HG03460 (cell line): ENCODE data around the gene NFIX.

Experiments used
- ATAC-seq: cut with Tn5 transposase; IDR thresholded peaks from one replicate; pipeline ENCODE4 v1.9.1; 2021; ENCODE audit not compliant: unreplicated experiment

The NFIX gene

DNA sequence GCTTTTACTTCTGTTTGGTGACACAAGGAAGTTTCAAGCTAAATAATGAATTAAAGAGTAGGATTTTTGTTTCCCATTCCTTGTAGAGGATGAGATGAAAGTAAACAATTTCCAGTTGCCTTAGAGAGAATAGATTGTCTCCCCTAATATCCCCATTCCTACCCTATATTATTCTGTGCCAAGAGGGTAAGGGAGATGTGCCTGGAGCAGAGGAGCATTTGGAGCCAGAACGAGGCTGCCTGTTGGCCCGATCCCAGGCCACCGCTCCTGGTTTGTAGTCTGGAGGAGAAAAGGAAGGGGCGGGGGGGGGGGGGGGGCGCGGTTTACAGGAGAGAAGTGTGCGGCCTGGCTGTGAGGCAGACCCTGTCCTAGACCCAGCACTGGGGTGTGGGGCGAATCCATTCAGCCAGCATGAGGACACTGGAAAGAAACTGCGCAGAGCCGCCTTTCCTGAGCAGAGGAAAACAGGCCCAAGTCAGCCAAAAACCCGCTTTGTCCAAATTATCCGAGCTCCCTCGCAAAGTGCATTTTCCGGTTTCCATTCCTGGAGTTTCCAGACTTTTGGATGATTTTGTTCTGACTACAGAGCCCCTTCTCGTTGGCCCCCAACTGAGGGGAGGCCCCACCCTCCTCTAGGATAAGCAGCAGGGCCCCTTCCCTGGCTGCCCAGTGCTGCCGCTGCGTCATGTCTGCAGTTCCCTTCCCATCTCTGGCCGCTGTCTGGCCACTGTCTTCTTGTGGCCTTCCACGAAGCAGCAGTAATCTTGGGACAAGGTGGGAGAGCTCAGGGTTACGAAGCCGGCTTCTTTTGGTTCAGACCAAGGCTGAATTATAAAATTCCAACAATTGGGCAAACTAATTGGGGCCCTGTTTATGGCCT, 23.0 kb downstream of the NFIX start:
- no peak for ATAC-seq

DNA sequence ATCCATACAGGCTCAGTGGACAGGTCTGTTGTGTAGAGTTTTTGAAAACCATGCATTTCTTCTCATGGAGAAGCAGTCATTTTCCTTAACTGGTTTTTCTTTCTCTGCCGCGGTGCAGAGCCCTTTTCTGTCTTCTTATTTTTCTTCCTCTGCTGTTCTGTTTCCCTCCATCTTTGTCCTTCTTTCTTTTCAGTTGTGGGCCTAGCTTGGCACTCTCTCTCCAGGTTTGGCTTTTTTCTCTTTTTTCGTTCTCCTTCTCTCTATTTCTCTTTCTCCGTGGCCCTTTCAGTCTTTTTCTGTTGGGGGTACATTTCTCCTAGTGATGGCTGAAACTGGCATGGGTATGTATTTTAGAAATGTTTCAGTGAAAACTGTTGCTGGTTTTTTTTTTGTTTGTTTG, 24.1 kb downstream of the NFIX start:
- ATAC-seq, result no peak

DNA sequence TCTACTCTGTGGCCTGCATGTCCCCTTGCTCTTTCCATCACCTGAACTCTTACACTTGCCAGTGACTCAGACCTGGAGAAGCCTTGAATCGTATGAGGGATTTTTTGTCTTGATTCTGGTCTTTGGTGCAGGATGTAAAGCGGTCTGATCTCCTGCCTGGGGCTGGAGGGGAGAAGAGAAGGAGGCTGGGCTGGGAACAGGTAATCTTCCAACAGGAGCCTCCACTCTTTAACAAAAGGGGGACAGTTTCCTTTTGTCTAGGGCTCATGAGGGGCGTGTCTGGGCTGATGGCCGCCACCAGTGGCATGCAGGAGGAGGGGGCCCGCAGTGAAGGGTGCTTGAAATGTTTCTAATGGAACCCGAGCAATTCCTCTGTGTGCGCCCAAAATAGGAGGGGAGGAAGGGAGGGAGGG, 24.7 kb downstream of the NFIX start:
- no peak for ATAC-seq

DNA sequence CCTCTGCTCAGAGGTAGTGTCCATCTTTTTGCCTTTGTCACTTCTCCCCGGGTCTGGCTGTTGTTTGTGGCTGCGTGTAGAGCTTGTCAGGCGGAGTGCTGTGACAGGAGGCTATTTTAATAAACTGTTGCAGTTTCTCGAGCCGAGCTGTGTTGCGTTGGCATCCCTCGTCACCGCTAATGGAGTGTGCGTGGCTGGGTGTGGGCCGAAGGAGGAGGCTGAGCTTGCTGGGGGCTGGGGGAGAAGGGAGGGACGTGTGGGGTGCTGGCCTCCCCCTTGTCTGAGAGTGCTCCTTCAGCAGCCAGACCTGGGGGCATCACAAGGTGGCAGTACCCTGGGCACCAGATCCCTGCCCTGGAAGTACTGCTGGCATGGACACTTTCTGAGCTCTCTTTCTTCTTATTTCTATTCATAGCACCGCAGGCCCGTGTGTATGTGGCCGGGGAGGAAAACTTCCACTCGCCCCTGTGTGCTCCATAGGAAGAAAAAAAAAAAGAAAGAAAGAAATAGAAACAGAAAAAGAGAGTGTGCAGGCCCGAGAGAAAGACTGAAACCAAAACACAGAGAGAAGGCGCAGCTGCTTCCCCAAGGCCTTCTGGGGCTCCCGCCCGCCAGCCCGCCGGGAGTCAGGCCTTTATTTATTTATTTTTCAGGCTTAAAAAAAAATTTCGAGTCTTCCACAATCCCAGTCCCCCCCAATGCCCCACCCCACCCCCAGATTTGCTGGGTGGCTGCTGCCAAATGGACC, 27.0 kb downstream of the NFIX start:
- ATAC-seq, result no peak

DNA sequence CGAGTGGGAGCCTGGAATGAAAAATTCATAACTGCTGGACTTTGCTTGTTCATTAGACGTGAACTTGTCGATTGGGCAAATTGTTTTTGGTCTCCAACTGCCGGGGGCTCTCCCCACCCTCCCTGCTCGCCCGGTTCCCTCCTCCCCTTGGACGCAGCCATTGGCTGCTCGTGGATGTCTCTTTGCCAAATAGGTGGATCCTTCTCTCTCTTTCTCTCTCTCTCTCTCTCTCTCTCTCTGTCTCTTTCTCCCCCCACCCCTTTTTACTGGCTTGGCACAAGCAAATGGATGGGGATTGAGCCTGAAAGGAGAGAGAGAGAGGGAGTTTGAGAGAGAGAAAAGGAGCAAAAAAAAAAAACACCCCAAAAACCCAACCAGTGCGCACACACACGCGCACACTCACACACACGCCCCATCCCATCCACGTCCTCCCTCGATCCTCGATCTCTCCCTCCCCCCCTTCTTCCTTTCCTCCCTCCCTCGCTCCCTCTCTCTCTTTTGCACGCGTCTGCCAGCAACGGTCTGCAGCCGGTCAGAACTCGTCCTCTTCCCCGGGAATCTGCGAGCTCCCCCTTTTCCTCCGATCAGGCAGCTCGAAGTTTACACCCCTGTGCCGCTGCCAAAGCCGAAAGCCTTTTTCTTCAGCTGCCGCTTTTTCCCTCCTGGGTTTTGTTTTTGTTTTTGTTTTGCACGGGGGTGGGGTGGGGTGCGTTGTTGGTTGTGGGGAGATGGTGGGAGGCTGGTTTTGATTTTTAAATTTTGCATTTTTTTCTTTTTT, 27.8 kb downstream of the NFIX start:
- ATAC-seq, result no peak

DNA sequence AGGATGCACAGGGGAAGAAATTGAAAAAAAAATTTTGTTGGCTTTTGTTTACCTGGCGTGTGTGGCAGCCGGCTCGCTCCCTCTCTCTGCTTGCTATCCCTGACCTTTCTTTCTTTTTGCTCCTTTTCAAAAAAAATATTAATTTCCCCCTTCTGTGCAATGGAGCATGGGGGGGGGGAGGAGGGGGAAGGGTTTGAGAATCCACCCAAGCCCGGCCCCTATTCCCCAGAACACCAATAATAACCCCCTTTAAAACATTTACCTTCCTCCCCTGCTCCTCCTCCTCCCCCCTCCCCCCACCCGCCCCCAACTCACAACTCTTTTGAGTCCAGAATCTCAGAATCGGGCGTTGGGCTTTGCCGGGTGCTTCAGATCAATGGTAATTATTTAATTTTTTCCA, 28.4 kb downstream of the NFIX start:
- ATAC-seq, result no peak

DNA sequence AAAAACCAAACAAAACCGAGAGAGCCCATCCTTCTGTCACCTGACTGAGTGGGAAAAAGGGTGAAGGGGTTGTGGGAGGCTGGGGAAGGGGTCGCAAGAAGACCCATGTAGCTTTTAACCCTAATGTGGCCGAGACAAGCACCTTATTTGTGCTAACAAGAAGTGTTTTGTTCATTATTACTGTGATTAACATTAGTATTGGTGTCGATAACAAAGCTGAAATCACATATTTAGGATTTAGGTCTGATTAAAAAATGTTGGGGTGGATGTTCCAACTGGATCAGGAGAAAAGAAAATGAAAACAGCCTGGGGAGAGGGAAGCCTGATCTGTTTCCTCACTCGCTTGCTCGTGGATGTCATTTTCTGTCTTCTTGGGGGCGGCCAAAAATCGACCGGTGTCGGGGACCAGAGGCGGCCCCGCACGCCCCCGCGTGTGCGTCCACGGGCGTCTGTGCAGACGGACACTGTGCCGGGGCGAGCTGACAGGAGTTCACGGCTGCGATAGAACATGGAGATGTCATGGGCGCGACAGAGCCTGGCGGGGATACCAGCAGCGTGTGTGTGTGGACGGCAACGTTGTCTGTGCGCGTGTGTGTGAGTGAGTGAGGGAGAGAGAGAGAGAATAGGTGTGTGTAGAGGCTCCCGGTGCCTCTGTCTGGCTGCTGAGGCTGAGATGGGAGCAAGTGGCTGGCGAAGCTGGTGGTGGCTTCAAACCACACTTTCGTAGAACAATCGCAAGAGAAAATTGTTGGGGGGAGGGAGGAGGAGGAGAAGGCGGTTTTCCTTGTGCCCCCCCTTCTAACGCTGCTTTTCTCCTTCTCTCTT, 29.1 kb downstream of the NFIX start:
- no peak for ATAC-seq

DNA sequence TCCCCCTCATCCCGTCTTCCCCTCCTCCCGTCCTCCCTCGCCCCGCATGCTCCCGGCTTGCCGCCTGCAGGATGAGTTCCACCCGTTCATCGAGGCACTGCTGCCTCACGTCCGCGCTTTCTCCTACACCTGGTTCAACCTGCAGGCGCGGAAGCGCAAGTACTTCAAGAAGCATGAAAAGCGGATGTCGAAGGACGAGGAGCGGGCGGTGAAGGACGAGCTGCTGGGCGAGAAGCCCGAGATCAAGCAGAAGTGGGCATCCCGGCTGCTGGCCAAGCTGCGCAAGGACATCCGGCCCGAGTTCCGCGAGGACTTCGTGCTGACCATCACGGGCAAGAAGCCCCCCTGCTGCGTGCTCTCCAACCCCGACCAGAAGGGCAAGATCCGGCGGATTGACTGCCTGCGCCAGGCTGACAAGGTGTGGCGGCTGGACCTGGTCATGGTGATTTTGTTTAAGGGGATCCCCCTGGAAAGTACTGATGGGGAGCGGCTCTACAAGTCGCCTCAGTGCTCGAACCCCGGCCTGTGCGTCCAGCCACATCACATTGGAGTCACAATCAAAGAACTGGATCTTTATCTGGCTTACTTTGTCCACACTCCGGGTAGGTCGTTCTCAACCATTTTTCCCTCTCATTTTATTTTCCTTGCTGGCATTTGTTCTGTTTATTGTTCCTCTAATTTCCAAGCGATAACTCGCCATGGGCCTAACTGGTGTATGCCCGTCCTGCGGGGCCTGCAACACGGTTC, 29.8 kb downstream of the NFIX start:
- no peak for ATAC-seq

DNA sequence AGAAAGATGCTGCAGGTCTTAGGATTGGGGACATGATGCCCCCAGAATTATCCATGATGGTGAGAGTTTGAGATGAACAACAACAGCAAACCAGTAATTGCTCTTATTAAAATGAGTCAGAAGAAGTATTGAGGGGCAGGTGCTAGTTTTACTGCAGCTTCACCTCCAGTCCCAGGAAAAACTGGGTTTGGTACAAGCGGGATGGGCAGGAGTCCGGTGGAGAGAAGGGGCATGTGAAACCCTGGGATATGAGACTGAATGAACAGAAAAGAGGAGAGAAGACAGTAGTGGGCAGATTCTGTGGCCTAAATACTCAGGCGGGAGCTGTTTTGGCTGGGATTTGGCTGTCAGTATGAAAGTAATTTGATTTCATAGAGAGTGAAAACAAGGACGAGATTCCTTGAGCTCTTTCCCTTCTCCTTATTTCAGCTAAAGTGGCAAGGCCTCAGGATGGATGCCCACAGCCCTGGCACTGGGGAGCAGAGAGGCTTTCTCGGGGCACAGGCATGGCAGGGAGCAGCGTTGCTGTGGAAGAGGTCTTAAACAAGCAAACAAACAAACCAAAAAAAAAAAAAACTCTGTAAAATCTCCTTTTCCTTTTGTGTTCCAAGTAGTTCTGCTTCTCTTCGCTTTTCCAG, 30.7 kb downstream of the NFIX start:
- ATAC-seq, result no peak

DNA sequence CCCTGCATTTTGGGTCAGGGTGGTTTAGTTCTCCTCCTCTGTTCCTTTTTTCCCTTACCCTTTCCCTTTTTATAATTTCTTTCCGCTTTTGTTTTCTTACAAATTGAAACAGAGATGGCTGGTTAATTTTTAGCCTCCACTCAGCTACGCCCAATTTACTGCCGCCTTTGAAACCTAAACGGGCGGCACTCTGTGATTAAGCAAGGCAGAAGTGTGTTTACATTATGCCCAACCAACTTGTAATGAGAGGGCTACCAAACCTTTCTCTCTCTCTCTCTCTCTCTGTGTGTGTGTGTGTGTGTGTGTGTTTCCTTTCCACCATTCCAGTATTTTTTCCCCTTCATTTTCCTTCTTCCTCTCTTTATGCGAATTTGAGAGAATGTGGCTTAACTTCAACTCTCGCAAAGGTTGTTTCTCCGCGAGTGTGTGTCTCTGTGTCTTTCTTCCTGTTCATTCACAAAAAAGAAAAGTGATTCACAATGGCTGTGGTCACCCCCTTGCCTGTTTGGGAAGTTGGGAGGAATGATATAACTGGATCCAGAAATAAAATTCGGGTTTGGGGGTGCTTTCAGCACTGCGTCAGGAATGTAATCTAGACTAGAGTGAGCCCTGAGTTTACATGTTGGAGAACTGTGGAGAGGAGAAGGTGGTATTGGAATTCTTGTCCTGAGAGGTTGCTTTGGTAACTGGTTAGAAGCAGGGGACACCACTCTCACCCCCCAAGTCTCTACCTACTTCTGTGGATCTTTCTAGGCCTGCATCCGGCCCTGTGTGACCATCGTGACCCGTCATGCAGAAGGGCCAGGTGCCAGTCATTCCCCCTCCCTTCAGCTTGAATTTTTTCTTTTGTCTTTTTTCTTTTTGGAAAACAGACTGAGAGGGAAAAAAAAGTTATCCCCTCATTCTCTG, 31.4 kb downstream of the NFIX start:
- ATAC-seq, result no peak

DNA sequence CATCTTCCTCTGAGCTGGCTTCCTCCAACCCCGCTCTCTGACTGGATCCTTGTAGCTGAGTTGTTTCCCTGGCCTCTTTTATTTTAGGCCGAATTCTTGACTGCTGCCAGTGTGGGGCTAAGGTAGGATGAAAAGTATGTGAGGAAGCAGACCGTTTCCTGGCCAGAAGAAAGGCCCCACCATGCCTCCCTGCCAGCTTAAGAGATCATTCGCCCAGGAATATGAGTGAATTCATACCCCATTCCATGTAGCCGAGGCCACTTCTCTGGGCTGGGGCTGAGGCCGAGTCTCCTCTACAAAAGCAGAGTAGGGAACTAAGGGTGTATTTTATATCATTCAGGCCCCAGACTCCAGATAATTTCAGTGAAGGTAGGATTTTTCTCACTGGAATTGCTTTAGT, 32.3 kb downstream of the NFIX start:
- no peak for ATAC-seq

DNA sequence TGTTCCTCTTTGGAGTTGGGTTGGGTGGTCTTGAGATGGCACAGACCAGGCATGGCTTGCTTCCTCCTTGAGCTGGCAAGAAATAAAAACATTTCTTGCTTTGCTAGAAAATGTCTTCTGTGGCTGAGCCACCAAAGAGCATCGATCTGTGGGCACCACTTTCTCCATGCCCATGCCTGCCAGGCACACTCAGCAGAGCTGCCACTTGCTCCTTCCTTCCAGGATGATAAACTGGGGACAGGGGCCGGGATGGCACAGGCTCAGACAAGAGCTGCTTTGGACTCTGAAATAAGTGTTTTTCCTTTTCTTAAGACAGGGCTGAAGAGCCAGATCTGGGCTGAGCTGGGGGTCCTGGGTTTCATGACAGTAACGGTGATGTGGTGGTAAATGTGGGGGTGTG, 32.8 kb downstream of the NFIX start:
- ATAC-seq, result no peak

DNA sequence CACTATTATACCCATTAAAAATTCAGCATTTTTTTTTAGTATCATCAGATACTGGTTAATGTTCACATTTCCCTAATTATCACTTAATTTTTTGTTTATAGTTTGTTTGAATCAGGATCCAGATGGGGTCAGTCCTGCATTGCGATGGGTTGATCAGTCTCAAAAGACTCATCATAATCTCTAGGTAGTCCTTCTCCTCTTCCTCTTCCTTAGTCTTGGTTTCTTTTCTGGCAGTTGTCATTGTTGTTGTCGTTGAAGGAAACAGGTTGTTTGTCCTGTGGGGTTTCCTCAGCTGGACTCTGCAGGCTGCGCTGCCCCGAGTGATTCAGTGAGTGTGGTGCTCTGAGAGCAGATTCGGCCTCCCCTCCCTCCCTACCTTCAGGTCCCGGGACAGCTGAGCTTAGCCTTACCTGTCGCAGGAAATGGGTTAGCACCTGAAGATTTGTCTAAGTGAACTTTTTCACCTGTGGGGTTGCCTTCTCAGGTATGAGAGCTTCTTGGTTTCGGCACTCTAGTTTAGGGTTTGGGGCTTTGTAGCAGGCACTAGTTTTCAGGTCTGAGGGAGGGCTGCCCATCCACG, 34.1 kb downstream of the NFIX start:
- ATAC-seq, result no peak

DNA sequence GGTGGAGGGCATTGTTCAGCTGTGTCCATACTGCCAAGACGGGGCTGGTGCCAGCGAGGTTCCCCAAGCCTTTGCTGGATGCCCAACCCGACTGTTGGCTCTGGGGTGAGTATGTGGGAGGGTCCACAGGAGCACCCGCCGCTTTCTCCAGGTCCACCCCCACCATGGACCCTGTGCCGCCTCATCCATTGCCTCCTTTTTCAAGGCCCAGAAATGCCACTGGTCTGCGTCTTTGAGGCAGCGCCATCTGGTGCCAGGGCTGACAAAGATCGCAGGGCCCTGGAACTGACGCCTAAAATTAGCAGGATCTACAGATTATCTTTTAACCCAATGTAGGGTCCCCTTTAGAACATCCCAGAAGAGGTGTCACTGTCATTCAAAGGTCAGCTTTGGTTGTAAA, 34.6 kb downstream of the NFIX start:
- ATAC-seq, result no peak

DNA sequence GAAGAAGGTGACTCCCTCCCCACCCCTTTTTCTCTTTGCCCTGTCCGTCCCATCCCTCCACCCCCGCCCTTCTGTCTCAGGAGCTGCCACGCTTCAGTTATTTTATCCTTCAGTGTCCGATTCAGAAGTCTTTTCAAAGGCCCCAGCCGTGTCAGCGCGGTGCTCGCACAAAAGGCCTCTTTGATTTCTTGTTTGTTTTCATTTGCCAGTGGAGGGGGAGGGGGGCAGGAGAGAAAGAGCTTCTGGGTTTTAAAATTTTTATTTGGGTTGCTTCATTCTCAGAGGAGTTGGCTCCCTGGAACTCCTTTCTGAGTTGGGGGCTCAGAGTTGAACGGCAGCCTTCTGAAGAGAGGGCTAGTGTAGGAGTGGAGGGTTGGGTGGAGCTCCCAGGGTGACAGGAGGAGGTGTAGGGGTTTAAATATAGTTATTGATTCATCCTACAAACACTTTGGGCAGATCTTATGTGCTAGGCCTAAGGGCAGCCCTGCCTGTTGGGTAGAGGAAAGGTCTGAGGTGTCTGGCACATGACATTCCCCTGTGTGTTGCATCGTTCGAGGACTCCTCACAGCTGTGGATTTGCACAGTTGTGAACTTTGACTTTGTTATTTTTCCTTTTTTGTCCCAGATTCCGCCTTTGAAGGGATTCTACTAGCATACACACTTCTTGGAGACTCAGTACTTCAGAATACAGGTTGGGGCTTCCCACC, 36.8 kb downstream of the NFIX start:
- no peak for ATAC-seq

DNA sequence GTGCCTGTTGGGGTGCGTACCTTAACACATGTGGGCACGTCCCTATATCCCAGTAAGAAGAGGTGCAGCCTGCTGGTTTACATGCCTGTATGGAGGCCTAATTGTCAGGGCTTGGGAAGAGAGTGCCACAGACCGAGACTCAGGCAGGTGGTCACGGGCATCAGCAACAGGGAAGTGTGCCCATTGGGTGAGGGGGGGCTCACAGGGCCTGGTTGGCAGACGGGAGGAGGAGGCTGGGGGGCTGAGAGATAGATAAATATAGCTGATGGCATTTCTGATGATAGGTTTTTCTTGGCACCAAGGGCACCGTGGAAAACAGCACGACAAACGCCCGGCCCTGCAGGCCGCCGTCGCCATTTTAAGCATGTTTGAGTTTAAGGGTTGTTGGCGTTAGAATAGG, 37.6 kb downstream of the NFIX start:
- ATAC-seq, result no peak

DNA sequence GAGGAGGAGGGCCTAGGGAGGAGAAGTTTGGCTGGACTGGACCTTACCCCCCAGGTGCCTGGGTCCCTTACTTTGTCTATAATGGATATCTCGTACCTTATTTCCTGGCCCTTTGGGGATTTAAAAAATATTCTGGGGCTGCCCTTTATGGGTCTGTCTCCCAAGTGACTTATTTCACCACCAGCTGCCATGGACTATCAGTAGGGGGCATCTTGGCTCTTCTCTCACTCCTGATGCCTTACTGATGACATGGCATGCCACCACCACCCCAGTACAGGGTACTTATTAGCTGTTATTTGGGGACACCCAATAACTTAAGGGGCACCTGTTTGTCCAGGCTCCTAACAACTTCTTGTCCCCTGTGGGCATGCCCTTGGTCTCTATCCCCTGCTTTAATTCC, 38.0 kb downstream of the NFIX start:
- no peak for ATAC-seq
